ENCODE data around the gene CMTM7. TPM values are rescaled to one million over a fixed set of nuclear protein-coding genes. Genes with fewer than 3 reads are reported as not detected.
A peak's percentile ranks its signal among the peaks of the same experiment; 100 is the strongest.

The CMTM7 gene, protein sequence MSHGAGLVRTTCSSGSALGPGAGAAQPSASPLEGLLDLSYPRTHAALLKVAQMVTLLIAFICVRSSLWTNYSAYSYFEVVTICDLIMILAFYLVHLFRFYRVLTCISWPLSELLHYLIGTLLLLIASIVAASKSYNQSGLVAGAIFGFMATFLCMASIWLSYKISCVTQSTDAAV
- polyA plus RNA-seq (2013, experiment 1 of 2), result 35.5 TPM
- polyA plus RNA-seq (2013, experiment 2 of 2), result 32.5 TPM

DNA sequence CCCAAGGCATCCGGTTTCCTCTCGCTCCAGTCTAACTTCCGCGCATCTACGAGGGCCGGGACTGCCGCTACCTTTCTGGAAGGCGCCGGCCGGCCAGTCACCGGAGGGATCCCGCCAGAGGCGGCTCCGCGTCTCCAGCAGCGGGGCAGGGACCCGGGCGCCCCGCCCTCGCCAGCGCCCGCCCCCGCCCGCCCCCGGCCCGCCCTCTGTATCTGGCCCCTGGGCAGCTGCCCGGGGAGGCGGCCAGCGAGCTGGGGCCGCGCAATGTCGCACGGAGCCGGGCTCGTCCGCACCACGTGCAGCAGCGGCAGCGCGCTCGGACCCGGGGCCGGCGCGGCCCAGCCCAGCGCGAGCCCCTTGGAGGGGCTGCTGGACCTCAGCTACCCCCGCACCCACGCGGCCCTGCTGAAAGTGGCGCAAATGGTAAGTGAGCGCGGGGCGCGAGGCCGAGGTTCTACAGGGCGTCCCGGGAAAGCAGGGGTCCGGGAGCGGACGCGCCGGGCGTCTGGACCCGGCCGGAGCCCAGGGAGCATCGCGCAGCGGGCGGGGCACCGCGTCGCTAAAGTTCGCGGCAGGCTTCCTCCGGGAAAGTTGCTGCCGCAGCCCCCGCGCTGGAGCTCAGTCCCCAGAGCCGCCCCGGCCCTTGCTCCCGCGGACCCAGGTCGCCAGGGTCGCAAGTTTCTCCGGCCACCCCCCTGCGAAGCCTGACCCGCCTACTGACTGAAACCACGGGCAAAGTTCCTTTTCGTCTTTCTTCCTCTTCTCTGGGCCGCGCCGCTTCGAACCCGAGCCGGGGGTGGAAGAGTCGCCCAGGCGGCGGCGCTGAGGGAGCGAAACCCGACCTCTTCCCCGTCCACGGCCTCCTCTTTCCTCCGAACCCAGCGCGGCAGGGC lies at the start of gene CMTM7:
CMTM7 (plus strand) TSS at position 211 of the 893 bp plus-strand sequence; CDS start at position 265, 54 bp downstream.
- H3K36me3 ChIP-seq (ENCODE audit: control insufficient read depth, insufficient read depth, low read length), result no peaks in the 10 kb centered on the region
- no peaks in the 10 kb centered on the region for H3K9me3 ChIP-seq (ENCODE audit: control insufficient read depth, low read length)
- peaks cover 10% of the 10 kb centered on the region for H3K4me1 ChIP-seq (ENCODE audit: control insufficient read depth, insufficient read depth, low read length, poor library complexity, severe bottlenecking)
- 1% methylated on average over 65 to 80 of the region's 107 CpGs for WGBS, 2 experiments (ENCODE audit: insufficient coverage in 2 of 2)
- H3K27ac ChIP-seq (ENCODE audit: low read depth, low read length, severe bottlenecking), result peak within 1 kb of the TSS; percentile 60
- H3K4me3 ChIP-seq (ENCODE audit: extremely low read depth, insufficient read depth, low read length, poor library complexity, severe bottlenecking), result peak within 1 kb of the TSS; percentile 66

DNA sequence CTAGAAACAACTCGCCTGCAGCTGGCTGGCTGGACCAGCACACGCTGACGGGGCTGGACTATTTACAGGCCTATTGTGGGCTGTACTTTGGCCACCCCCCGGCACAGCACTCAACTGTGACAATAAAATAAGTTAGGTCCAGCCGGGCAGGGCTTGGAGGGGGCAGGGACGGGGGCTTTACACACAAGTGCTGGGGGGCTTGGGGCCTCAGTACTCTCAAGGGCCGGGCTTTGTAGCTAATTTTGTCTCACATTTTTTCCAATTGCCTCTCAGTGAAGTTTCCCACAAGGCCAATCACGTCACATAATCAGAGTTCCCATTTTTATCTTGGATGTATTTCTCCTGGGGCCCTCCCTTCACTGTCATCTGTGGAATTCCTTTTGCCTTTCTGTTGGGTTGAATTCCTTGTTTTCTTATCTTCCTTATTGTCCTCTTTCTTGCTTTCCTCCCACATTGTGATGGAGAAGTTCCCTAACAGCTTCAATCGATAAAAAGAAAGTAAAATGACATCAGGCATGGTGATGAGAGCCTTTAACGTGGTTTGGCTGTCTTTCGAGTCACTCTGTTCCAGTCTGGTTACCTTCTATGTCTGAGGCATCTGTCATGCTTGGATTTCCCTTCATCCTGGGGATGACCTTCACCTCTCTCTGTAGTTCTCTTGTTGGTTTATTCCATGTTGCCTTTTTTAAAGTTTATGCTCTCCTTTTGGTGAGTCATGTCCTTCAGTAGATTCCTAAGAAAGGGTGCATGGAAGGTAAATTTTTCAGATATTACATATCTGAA lies 44.1 kb upstream of the CMTM7 start:
- WGBS, 2 experiments (ENCODE audit: insufficient coverage in 2 of 2), result 54 to 66% methylated on average over 3 to 9 of the region's 11 CpGs
- peak overlapping the region; percentile 59 for H3K27ac ChIP-seq (ENCODE audit: low read depth, low read length, severe bottlenecking)

DNA sequence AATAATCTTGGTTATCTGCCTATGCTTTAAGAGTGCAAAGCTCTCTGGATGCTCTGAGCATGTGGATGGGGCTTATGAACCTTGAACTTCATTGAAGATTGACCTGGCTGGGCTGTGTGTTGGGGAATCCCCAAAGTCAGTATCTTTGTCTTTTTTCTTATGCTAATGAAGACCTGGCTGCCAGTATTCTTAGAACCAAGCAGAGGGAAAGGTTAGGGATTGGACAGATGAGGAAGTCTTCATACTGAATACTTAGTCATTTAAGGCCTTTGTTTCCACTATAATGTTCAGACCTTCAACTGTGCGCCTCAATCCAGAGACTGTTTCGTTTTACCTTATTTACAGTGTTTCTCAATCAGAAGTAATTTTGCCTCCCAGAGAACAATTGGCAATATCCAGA lies 42.5 kb upstream of the CMTM7 start:
- H3K36me3 ChIP-seq (ENCODE audit: control insufficient read depth, insufficient read depth, low read length), result no peaks in the 10 kb centered on the region
- peaks cover 10% of the 10 kb centered on the region for H3K4me1 ChIP-seq (ENCODE audit: control insufficient read depth, insufficient read depth, low read length, poor library complexity, severe bottlenecking)
- H3K9me3 ChIP-seq (ENCODE audit: control insufficient read depth, low read length), result no peaks in the 10 kb centered on the region
- H3K27ac ChIP-seq (ENCODE audit: low read depth, low read length, severe bottlenecking), result no peak overlapping the region
- no peak overlapping the region for H3K4me3 ChIP-seq (ENCODE audit: extremely low read depth, insufficient read depth, low read length, poor library complexity, severe bottlenecking)
- 83 to 89% methylated on average over 2 of the region's 2 CpGs for WGBS, 2 experiments (ENCODE audit: insufficient coverage in 2 of 2)

More for the DNA sequence above, 44.1 kb upstream of the CMTM7 start:
- H3K36me3 ChIP-seq (ENCODE audit: control insufficient read depth, insufficient read depth, low read length), result no peaks in the 10 kb centered on the region
- peaks cover 10% of the 10 kb centered on the region for H3K4me1 ChIP-seq (ENCODE audit: control insufficient read depth, insufficient read depth, low read length, poor library complexity, severe bottlenecking)
- H3K9me3 ChIP-seq (ENCODE audit: control insufficient read depth, low read length), result no peaks in the 10 kb centered on the region
- H3K4me3 ChIP-seq (ENCODE audit: extremely low read depth, insufficient read depth, low read length, poor library complexity, severe bottlenecking), result no peak overlapping the region

DNA sequence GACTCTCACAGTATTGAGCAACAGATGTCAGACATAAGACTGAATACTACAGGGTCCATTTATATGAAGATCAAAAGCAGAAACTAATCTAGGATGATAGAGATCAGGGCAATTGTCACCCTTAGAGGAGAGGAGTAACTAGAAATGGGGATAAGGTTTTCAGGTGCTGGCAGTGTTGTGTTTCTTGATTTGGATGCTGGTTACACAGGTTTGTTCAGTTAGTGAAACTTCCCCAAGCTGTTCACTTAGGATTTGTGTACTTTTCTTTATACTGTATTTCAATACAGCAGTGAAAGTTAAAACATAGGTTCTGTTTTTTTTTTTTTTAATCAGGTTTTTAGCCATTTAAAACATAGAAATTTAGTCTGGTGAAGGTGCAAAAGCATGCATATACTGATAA lies 39.1 kb upstream of the CMTM7 start:
- H3K27ac ChIP-seq (ENCODE audit: low read depth, low read length, severe bottlenecking), result no peak overlapping the region
- H3K36me3 ChIP-seq (ENCODE audit: control insufficient read depth, insufficient read depth, low read length), result no peaks in the 10 kb centered on the region
- peaks cover 17% of the 10 kb centered on the region for H3K4me1 ChIP-seq (ENCODE audit: control insufficient read depth, insufficient read depth, low read length, poor library complexity, severe bottlenecking)
- H3K9me3 ChIP-seq (ENCODE audit: control insufficient read depth, low read length), result no peaks in the 10 kb centered on the region
- no peak overlapping the region for H3K4me3 ChIP-seq (ENCODE audit: extremely low read depth, insufficient read depth, low read length, poor library complexity, severe bottlenecking)

DNA sequence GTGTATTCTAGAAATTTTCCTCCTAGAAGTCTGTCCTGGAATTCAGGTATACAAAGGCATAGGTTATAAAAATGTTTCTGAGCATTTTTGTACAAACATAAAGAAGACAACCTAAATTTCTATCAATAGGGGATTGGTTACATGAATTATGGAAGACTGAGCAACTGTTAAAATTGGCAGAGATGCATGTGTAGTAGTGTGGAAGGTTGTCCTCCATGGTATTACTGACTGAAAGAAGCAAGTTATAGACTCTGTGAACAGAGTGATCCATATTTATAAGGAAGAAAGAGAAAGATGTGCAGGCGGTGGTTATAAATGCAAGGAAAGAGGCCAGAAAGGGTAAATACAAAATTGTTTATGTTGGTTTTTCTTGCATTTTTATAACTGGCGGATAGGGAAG lies 38.3 kb upstream of the CMTM7 start:
- H3K27ac ChIP-seq (ENCODE audit: low read depth, low read length, severe bottlenecking), result no peak overlapping the region
- H3K36me3 ChIP-seq (ENCODE audit: control insufficient read depth, insufficient read depth, low read length), result no peaks in the 10 kb centered on the region
- whole genome bisulfite sequencing, 2 experiments (ENCODE audit: insufficient coverage in 2 of 2), result 88 to 100% methylated on average over 1 of the region's 2 CpGs
- no peak overlapping the region for H3K4me3 ChIP-seq (ENCODE audit: extremely low read depth, insufficient read depth, low read length, poor library complexity, severe bottlenecking)
- H3K4me1 ChIP-seq (ENCODE audit: control insufficient read depth, insufficient read depth, low read length, poor library complexity, severe bottlenecking), result peaks cover 13% of the 10 kb centered on the region
- H3K9me3 ChIP-seq (ENCODE audit: control insufficient read depth, low read length), result no peaks in the 10 kb centered on the region

DNA sequence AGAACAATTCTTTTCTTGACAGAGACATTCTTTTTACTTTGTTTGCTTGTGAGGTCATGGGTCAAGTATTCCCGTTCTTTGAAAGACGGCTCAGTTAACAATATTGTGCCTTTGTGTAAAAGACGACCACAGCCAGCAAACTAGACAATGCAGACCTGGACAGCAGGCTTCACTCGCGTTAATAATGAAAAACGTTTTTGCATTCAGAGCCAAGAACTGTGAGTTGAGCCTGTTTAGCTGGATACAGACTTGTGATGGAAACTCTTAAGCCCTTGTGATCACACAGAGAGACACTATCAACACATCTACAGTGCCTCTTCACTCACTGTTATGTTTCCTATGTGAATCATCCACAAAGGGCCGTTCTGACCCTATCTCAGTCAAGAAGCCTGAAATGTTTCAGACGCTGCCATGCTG lies 37.3 kb upstream of the CMTM7 start:
- no peak overlapping the region for H3K4me3 ChIP-seq (ENCODE audit: extremely low read depth, insufficient read depth, low read length, poor library complexity, severe bottlenecking)
- H3K27ac ChIP-seq (ENCODE audit: low read depth, low read length, severe bottlenecking), result peak overlapping the region; percentile 91
- WGBS, 2 experiments (ENCODE audit: insufficient coverage in 2 of 2), result 50 to 65% methylated on average over 6 to 8 of the region's 8 CpGs
- H3K4me1 ChIP-seq (ENCODE audit: control insufficient read depth, insufficient read depth, low read length, poor library complexity, severe bottlenecking), result peaks cover 18% of the 10 kb centered on the region
- no peaks in the 10 kb centered on the region for H3K36me3 ChIP-seq (ENCODE audit: control insufficient read depth, insufficient read depth, low read length)
- H3K9me3 ChIP-seq (ENCODE audit: control insufficient read depth, low read length), result no peaks in the 10 kb centered on the region

DNA sequence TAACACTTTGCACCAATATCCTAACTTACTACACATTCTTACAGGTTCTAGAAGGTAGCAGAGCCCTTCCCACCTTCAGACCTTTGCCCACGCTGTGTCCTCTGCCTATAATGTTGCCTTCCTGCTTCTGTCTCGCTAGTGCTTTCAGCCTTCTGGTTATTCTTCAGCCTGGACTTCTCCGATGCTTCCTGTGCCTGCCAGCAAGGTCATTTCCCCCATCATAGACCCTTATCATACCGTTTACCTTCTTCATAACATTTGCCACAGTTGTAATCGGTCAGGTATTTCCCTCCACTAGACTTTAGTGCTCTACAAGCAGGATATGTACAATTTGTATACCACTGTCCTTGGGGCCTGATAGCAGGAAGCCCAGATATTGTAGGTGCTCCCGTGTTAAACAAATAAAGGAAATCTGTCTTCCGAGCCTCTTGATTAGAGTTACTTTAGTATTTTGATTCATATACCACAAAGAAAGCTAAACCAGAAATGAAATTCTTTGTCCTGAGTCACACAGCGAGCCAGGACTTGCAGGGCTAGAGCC lies 35.8 kb upstream of the CMTM7 start:
- H3K27ac ChIP-seq (ENCODE audit: low read depth, low read length, severe bottlenecking), result no peak overlapping the region
- H3K4me1 ChIP-seq (ENCODE audit: control insufficient read depth, insufficient read depth, low read length, poor library complexity, severe bottlenecking), result peaks cover 22% of the 10 kb centered on the region
- WGBS, 2 experiments (ENCODE audit: insufficient coverage in 2 of 2), result 94 to 97% methylated on average over 6 to 7 of the region's 8 CpGs
- H3K4me3 ChIP-seq (ENCODE audit: extremely low read depth, insufficient read depth, low read length, poor library complexity, severe bottlenecking), result no peak overlapping the region
- H3K9me3 ChIP-seq (ENCODE audit: control insufficient read depth, low read length), result no peaks in the 10 kb centered on the region
- no peaks in the 10 kb centered on the region for H3K36me3 ChIP-seq (ENCODE audit: control insufficient read depth, insufficient read depth, low read length)

DNA sequence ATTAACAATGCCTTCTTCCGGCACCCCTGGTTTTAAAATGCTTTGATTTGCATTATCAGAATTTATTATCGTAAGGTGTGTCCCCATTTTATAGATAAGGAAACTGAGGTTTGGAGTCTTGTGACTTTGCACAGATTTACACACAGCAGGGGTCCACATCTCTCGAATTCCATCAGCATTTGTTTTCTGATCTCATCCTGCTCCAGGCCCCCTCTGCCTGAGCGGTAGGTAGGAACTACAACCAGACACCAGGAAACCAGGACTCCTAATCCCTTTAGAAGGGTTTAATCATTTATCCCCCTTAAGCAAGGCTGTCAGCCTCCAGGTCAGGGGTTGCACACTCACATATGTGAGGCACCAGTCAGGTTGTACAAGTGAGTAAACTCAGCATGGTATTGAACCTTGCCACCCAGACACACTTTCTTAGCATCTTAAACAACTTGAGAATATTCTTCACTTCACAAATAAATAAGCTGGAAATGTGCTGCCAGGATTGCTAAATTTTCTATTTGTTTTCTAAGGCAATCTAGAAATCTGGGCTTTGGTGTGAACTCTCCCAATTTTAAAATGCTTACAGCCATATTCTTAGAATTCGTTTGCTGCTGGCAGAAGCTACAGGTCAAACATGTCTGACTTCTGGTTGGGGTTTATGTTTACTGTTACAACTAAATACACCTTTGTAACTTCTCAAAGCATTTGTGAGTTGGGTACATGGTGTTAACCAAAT lies 31.7 kb upstream of the CMTM7 start:
- 59 to 67% methylated on average over 2 to 4 of the region's 5 CpGs for WGBS, 2 experiments (ENCODE audit: insufficient coverage in 2 of 2)
- peak overlapping the region; percentile 76 for H3K27ac ChIP-seq (ENCODE audit: low read depth, low read length, severe bottlenecking)
- H3K4me1 ChIP-seq (ENCODE audit: control insufficient read depth, insufficient read depth, low read length, poor library complexity, severe bottlenecking), result peaks cover 28% of the 10 kb centered on the region
- H3K4me3 ChIP-seq (ENCODE audit: extremely low read depth, insufficient read depth, low read length, poor library complexity, severe bottlenecking), result no peak overlapping the region
- H3K36me3 ChIP-seq (ENCODE audit: control insufficient read depth, insufficient read depth, low read length), result no peaks in the 10 kb centered on the region
- no peaks in the 10 kb centered on the region for H3K9me3 ChIP-seq (ENCODE audit: control insufficient read depth, low read length)

DNA sequence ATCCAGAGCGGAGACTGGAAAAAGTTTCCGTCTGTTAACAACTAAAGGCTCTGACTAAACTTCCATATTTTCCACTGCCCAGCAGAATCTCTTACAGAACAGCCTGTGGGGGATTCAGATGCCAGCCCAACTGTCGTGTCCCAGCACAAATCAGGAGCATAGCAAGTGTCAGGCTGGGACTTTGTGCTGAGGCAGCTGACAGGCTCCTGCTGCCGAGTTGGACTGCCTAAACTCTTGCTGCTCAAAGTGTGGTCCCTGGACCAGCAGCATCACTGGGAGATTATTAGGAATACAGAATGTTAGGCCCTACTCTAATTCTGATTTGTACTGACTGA lies 31.2 kb upstream of the CMTM7 start:
- 38 to 86% methylated on average over 1 to 2 of the region's 4 CpGs for WGBS, 2 experiments (ENCODE audit: insufficient coverage in 2 of 2)
- Histone ChIP-seq H3K27ac (ENCODE audit: low read depth, low read length, severe bottlenecking) (peak overlapping the region; percentile 76), H3K36me3 (ENCODE audit: control insufficient read depth, insufficient read depth, low read length) (no peaks in the 10 kb centered on the region), H3K4me1 (ENCODE audit: control insufficient read depth, insufficient read depth, low read length, poor library complexity, severe bottlenecking) (peaks cover 25% of the 10 kb centered on the region), H3K4me3 (ENCODE audit: extremely low read depth, insufficient read depth, low read length, poor library complexity, severe bottlenecking) (no peak overlapping the region), H3K9me3 (ENCODE audit: control insufficient read depth, low read length) (no peaks in the 10 kb centered on the region)
